NAMALWA (cell line): ENCODE data around the gene CD209.
A peak's percentile ranks its signal among the peaks of the same experiment; 100 is the strongest.
"Not testable (repeated sequence)": the region's sequence is repeated elsewhere in the genome, so short reads cannot be mapped to it uniquely, and the experiment has no call there.

Source experiments
- DNase-seq: peaks from one replicate; pipeline ENCODE4 v3.0.0-alpha.2; 2015; ENCODE audit warnings: low spot score

Gene CD209

DNA sequence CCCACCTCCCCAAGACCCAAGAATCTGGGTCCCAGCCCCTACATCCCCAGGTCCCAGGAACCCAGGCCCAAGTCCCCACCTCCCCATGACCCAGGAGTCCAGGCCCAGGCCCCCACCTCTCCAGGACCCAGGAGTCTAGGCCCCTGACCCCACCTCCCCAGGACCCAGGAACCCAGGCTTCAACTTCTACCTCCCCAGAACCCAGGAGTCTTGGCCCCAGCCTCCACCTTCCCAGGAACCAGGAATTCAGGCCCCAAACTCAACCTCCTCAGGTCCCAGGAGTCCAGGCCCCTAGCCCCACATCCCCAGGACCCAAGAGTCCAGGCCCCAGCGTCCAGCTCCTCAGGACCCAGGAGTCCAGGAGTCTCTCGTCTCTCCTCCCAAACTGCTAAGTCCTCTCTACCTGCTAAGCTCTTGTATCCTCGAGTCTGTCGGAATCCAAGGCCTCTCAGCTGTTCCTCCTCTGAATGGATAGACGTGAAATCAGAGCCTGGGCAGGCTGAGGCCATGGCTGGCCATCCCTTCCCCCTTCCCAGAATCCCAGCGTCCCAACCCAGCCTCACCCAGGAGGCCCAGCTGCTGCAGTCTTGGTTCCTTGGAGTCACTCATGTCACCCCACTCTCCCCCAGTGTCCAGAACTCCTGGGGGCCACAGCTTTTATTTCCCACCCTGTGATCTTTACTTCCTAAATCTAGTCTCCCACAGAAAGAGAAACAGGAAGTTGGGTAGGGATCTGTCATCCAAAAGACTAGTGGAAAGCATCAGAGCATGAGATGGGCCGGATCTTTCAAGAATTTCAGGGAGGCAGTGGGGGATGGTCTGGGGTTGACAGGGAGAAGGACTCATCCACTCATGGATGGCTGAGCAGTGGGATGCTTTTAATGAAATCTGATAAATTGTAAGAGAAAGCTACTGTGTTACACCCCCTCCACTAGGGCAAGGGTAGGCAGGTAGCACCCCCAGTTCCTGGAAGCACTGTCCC lies at the start of gene CD209:
Gene CD209, minus strand, starts transcription at position 632 of the 982 bp plus-strand sequence. Its CDS starts 23 bp downstream, at position 609.
- DNase-seq: no peak

DNA sequence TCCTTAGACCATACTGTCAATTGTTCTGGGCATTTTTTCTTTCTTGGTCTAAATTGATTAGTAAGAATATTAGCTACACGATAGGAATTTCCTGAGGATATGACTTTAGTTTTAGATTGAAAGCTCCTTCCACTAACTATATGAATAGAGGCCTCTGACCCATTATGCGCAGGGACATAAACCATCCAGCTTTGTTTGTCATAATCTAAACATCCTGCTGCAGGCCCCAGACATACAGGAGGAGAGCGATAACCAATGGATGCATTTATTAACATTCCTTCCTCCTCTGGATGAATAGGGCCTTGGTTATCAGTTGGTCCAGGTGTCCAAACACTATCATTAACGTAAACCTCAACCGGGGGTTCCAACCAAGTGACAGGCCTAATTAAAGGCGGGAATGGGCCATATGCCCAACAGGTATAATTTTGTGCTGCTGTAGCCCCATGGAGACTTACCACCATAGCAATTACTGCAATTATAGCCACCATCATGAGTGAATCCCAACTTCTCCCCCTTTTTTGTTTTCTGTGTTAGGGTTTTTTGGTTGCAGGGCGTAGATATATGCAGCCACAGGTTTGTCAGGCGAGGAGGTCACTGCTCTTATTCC lies 48.3 kb upstream of the CD209 start:
- no peak for DNase-seq

- no peak for DNase-seq
Observed at GRCh38 chr19:7793493-7793892, 46.2 kb upstream of the CD209 start.

GRCh38 chr19:7792701-7793100 lies 45.4 kb upstream of the CD209 start:
- DNase-seq: not testable (repeated sequence)

- no peak for DNase-seq
Observed at GRCh38 chr19:7792281-7792680, 44.9 kb upstream of the CD209 start.

GRCh38 chr19:7790416-7790815 lies 43.1 kb upstream of the CD209 start:
- no peak for DNase-seq

- peak; percentile 51 for DNase-seq
Observed at GRCh38 chr19:7789447-7789846, 42.1 kb upstream of the CD209 start.

DNA sequence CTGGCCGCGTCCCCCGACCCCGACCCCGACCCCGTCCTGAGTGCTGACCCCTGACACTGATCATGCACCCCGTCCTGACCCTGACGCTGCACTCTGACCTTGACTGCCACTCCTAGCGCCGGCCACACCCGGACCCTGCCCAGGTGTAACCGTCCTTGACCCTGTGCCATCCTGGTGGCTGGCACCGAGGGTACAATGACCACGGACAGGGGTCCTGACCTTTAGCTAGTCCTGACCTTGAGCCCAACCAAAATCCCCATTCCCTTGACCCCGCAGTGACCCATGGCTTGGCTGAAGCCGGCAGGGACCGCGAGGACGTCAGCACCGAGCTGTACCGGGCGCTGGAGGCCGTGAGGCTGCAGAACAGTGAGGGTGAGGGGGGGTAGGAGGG lies 41.6 kb upstream of the CD209 start:
- DNase-seq: no peak

GRCh38 chr19:7788178-7788932 lies 41.0 kb upstream of the CD209 start:
- no peak for DNase-seq

- no peak for DNase-seq
Observed at GRCh38 chr19:7787602-7788177, 40.4 kb upstream of the CD209 start.

- no peak for DNase-seq
Observed at GRCh38 chr19:7787141-7787540, 39.8 kb upstream of the CD209 start.

DNA sequence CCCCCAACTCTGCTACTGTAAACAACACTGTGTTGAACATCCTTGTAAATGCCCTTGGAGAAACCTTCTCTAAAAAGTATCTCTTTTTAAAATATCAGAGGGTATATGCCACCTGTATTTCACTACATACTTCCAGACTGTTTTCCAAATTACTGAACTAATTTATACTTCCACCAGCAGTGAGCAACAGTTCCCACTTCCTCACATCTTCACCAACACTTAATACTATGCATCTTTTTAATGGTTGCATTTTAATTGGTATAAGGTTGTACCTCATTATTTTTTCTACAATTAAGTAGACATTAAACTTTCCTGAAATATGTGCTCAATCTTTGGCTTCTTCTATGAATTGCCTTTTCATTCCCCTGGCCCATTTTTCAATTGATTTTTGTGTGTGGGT lies 37.5 kb upstream of the CD209 start:
- no peak for DNase-seq

GRCh38 chr19:7783991-7784423 lies 36.7 kb upstream of the CD209 start:
- DNase-seq: no peak

GRCh38 chr19:7781157-7781556 lies 33.8 kb upstream of the CD209 start:
- DNase-seq: no peak

DNA sequence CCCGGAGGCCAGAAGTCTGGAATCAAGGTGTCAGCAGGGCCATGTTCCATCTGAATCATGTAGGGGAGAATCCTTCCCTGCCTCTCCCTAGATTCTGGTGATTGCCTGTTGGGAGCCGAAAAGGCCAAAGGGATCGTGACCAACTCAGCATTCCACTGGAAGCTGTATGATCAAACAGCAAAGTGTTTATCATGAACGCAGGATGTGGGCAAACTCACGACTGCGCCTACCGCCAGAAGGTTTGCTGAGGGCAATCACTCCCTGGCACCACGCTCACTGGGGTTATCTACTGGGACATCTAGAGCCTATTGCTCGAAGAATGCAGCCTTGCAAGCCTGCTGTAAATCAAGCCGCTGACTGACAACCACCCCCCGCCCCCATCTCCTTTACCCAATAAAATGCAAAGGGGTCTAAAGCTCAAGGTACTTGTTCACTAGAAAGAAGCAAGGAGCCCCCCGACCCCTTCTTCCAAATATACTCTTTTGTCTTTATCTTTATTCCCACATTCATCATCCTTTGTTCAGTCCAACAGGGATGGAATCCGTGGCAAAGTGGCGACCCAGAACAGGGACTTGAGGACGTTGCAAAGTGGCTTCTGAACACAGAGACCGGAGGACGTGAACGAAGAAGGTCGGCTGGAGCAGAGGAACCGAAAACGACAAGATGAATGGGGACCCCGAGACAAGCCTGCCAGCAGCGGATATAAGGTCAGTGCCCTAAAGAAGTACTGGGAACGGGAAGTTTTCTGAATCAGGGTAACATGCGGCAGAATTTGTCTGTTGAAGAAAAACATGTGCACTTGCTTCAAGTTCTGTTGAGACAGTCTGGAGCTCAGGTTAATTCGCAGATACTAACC lies 32.5 kb upstream of the CD209 start:
- no peak for DNase-seq

DNA sequence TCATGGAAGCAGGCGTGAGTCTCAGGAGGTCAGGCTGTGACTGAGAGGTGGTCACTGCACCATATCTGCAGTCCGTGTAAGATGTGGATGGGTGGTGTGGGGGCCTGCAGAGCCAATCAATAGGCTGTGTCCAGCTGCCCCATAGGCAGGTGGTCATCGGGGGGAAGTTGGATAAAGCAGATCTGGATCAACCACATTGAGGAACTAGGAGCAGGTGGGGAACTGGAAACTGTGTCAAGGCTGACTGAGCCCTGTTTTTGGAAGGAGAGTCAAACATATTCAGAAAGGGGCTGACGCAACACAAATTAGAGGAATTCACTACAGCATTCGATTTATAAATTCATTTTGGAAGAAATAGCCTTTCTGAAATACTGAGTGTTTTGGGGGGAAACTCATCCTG lies 30.7 kb upstream of the CD209 start:
- DNase-seq: peak; percentile 13

DNA sequence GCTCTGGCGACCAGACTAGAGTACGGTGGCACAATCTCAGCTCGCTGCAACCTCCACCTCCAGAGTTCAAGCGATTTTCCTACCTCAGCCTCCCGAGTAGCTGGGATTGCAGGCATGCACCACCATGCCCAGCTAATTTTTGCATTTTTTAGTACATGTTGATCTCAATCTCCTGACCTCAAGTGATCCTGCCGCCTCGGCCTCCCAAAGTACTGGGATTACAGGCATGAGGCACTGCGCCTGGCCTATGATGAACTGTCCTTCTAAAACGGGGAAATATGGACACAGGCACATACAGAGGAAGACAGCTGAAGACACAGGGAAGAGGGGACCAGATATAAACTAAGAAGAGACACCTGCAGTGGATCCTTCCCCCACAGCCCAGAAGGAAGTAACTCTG lies 28.4 kb upstream of the CD209 start:
- no peak for DNase-seq

GRCh38 chr19:7773841-7774240 lies 26.5 kb upstream of the CD209 start:
- no peak for DNase-seq

DNA sequence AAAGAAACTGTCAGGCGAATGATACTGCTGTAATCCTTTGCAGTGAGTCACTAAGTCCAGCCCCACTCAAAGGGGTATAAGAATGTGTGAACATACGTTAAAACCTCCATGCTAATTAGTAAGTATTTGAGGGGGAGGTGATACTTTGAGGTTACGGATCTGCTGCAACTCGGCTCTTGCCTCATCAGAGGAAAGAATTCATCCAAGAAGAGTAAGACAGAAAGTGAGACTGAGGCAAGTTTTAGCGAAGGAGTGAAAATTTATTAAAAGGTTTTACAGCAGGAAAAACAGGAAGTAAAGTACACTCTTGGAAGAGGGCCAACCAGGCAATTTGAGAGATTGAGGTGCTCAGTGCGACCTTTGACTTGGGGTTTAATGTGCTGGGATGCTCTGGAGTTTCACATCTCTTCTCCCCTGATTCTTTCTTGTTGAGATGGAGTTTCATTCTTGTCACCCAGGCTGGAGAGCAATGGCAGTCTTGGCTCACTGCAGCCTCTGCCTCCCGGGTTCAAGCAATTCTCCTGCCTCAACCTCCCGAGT lies 25.5 kb upstream of the CD209 start:
- DNase-seq: peak; percentile 41

DNA sequence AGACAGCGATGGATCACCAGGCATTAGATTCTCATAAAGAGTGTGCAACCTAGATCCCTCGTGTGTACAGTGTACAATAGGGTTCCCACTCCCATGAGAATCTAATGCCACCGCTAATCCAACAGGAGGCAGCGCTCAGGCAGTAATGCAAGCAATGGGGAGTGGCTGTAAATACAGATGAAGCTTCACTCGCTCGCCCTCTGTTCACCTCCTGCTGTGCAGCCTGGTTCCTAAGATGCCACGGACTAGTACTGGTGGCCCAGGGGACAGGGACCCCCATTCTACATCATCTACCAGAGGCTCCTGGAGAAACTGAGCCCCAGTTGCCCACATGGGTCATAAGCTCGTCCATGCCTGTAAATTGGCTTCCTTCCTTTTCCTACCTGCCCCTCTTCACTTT lies 23.7 kb upstream of the CD209 start:
- no peak for DNase-seq

DNA sequence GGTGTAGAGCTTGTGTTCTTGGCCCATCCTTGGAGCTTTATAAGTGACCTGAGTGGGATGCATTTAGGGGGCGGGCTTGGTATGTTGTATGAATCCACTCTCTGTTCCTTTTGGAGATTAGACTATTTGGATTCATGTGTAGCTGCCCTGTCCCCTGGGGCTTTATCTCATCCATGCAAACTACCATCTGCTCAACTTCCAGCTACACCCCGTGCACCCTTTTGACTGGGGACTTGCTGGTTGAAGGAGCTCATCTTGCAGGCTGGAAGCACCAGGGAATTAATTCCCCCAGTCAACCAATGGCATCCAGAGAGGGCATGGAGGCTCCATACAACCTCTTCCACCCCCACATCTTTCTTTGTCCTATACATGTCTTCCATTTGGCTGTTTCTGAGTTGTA lies 21.8 kb upstream of the CD209 start:
- DNase-seq: no peak
